HEK293T (cell line): Measurements from ENCODE around the gene UVRAG.

ENCODE experiments used
- ARNT ChIP-seq: fragments of 450-650 bp; IDR thresholded peaks from 2 replicates; pipeline ENCODE4 v1.6.1; 2017; ENCODE audit warnings: mild to moderate bottlenecking
- BHLHE40 ChIP-seq: fragments of 450-650 bp; IDR thresholded peaks from 2 replicates; pipeline ENCODE4 v1.6.1; 2016; ENCODE audit warnings: mild to moderate bottlenecking, moderate library complexity, borderline replicate concordance
- CTBP1 ChIP-seq: fragments of 450-650 bp; IDR thresholded peaks from 2 replicates; pipeline ENCODE4 v1.6.1; 2016; ENCODE audit warnings: borderline replicate concordance
- ELF4 ChIP-seq: fragments of 450-650 bp; IDR thresholded peaks from 2 replicates; pipeline ENCODE4 v1.6.1; 2017; ENCODE audit warnings: antibody characterized with exemption
- FOXA1 ChIP-seq: fragments of 450-650 bp; IDR thresholded peaks from 2 replicates; pipeline ENCODE4 v1.6.1; 2016; ENCODE audit warnings: mild to moderate bottlenecking
- FOXM1 ChIP-seq: fragments of 450-650 bp; IDR thresholded peaks from 2 replicates; pipeline ENCODE4 v1.6.1; 2017; ENCODE audit warnings: mild to moderate bottlenecking, borderline replicate concordance
- HDGF ChIP-seq: fragments of 450-650 bp; IDR thresholded peaks from 2 replicates; pipeline ENCODE4 v1.6.1; 2017; ENCODE audit warnings: antibody characterized with exemption, borderline replicate concordance
- LEF1 ChIP-seq: fragments of 450-650 bp; IDR thresholded peaks from 2 replicates; pipeline ENCODE4 v1.6.1; 2017; ENCODE audit warnings: mild to moderate bottlenecking, borderline replicate concordance
- NFRKB ChIP-seq: fragments of 450-650 bp; IDR thresholded peaks from 2 replicates; pipeline ENCODE4 v1.6.1; 2016; ENCODE audit warnings: mild to moderate bottlenecking, moderate library complexity
- SP1 ChIP-seq: fragments of 450-650 bp; IDR thresholded peaks from 2 replicates; pipeline ENCODE4 v1.6.1; 2017
- SUZ12 ChIP-seq: fragments of 450-650 bp; IDR thresholded peaks from 2 replicates; pipeline ENCODE4 v1.6.1; 2016; ENCODE audit warnings: mild to moderate bottlenecking
- TARDBP ChIP-seq: fragments of 450-650 bp; IDR thresholded peaks from 2 replicates; pipeline ENCODE4 v1.6.1; 2016
- ZNF384 ChIP-seq: fragments of 450-650 bp; IDR thresholded peaks from 2 replicates; pipeline ENCODE4 v1.6.1; 2016

DNA sequence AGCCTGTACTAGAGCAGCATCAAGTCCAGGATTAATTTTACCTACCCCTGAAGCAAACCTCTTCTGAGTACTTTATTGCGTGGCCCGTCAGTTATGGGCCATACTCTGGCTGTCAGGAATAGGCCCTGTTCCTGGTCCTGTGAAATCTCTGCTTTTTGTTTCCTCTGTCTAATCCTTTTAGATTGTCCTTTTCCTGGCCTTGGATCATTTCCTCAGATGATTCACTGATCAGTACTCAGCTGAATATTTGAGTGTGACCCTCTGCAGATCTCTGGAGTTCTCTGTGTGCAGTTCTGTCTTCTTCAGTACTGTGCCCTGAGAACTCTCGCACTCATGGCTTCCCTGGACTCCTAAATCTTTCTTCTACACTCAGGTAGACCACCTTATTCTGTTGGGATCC is 123.5 kb downstream of the UVRAG start:
- no peak for TF ChIP-seq FOXM1
- TF ChIP-seq ELF4 = no peak
- no peak for TF ChIP-seq ARNT
- no peak for TF ChIP-seq SUZ12
- no peak for TF ChIP-seq SP1
- no peak for TF ChIP-seq BHLHE40
- TF ChIP-seq CTBP1 = no peak
- no peak for TF ChIP-seq LEF1
- TF ChIP-seq ZNF384 = no peak
- no peak for TF ChIP-seq NFRKB
- no peak for TF ChIP-seq HDGF
- no peak for TF ChIP-seq FOXA1
- TF ChIP-seq TARDBP = no peak
